Posterior cingulate gyrus (tissue), 11 donors: ENCODE data around the gene C1GALT1C1L.
"Not testable (repeated sequence)": the region's sequence is repeated elsewhere in the genome, so short reads cannot be mapped to it uniquely, and the experiment has no call there.

Experiments
- DNase-seq, 10 donors: peaks; one replicate each; pipeline versions ENCODE4 v3.0.0 to v3.0.0-alpha.2; 2020 to 2021; ENCODE audit warnings: mixed read lengths in 3 of 10
- intact Hi-C: fragments of 100-400 bp; cut with DNase I; formaldehyde crosslinking; loops from one replicate; pipeline ENCODE4 v1.15.1; 2023

Gene C1GALT1C1L

GRCh38 chr2:43676322-43677050, at the start of gene C1GALT1C1L:
TSS of gene C1GALT1C1L (minus strand) at chr2:43676429. CDS start at chr2:43676322, 107 bp downstream.
- intact Hi-C loops: no loop called here
- DNase-seq: peak; percentile 15 to 92 (median 51)

- DNase-seq: no peak
These were observed 49.5 kb upstream of the C1GALT1C1L start for GRCh38 chr2:43725711-43726246.

DNA sequence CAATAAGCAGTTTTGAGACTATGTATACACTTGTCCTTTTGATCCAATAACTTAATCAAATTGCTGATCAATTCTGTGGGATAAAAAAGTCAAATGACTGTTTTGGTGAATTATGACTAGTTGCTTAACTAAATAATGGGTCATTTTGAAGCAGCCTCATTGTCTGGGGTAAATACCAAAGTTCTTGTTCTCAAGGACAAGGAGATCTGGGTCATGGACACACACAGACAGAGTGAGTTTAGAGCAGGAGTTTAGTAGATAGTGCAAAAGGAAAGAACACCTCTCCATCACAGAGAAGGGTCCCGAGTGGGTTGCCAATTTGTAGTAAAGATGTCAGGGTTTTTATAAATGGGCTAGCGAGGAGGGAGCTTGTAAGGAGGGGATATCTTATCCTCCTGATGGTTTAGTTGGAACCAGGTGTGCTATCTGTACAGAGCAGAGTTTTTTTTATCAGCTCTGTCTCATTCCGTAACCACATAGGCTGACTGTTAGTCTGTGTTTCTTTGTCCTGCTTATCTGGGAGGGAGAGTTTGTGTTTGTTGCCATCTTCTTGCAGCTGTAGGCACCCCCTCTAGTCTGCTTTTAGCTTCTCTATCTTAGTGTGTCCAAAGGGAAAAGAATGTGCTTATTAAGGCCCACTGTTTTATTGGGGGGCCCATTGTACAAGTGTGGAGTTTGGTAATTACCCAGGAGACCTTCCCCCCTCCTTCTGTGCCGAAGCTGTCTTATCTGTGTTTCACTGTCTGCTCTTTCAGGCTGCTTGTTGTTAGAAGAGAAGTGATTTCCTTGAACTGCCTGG, 48.7 kb upstream of the C1GALT1C1L start:
- no peak for DNase-seq
- intact Hi-C loops: no loop called here

More at GRCh38 chr2:43725711-43726246, 49.5 kb upstream of the C1GALT1C1L start:
- intact Hi-C loops: no loop called here

DNA sequence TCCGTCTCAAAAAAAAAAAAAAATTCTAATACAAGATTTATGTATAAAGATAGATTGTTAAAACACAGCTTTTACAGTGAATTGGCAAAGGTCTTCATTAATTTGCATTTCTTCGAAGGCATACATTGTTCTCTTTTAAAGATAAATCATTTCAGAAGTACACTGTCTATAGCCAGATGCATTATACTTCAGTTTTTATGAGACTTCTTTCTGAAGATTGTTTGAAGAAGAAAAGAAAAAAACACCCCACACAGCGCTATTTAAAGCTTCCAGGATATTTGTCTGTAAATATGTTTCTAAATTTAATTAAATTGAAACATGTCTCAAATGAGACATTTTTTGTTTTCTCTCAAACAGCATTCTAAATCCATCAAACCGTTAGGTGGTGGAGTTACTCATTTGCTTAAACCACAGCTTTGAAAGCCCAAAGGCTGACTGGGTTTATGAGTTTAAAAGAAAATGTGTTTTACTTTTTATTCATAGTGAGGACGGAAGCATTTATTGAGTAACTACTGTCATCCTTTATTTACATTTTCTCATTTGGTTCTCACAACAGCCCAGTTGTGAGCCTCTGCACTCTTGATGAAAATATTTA, 42.4 kb upstream of the C1GALT1C1L start:
- intact Hi-C loops: no loop called here
- DNase-seq: no peak

GRCh38 chr2:43717322-43717721, 41.1 kb upstream of the C1GALT1C1L start:
- intact Hi-C loops: no loop called here
- no peak for DNase-seq

- DNase-seq: no peak
- intact Hi-C loops: no loop called here
These were observed 39.3 kb upstream of the C1GALT1C1L start for GRCh38 chr2:43715300-43716098.

DNA sequence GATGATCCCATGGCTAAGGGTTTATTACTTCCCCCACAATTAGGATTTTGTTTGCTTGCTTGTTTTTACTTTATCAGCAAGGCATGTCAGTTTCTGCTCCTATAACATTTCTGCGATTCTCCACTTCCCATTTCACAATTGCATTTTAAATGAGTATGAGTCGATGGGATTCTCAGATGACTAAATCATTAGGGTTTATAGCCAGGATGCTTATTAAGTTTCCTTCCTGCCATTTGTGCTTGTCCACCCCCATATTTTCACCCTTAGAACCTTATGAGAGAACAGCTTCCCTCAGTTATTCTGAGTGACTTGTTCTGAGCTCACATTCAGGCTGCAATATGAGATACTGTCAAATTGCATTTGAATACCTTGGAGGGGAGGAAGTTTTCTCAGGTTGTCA, 37.9 kb upstream of the C1GALT1C1L start:
- intact Hi-C loops: no loop called here
- DNase-seq: no peak

DNA sequence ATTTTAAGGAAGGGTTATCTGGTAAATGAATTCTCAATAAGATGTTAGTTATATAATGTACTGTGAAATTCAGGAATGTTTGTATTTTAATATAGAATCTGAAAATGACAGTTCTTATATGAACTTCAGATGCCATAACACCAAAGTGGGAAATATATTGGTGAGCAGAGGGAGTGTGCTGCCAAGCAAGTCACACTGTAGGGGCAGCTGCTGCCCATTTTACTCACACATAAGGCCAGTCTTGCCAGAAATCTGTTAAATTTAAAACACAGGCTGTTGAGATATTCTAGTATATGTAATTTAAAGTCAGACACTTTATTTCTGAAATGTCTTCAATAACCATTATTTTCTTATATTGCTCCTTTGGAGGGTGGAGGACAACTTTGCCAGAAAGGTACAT, 34.6 kb upstream of the C1GALT1C1L start:
- intact Hi-C loops: no loop called here
- no peak for DNase-seq

DNA sequence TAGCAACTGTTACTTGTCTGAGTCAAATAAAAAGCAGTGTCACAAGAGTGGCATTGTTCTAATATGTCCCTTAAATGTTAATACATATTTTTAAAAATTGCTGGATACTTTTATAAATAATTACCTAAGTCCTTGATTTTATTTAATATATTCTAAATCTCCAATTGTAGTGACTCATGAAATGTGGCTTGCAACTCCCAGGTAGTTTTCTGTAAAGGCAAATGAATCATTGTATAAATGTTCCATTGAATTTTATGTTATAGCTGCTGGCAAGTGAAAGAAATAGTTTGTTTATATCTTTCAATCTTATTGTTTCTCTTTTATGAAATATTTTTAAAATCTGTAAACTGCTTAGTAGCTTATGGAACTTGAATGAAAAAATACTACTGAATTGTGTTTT, 32.7 kb upstream of the C1GALT1C1L start:
- intact Hi-C loops: no loop called here
- no peak for DNase-seq

- DNase-seq: no peak
- intact Hi-C loops: no loop called here
These were observed 31.9 kb upstream of the C1GALT1C1L start for GRCh38 chr2:43708178-43708577.

DNA sequence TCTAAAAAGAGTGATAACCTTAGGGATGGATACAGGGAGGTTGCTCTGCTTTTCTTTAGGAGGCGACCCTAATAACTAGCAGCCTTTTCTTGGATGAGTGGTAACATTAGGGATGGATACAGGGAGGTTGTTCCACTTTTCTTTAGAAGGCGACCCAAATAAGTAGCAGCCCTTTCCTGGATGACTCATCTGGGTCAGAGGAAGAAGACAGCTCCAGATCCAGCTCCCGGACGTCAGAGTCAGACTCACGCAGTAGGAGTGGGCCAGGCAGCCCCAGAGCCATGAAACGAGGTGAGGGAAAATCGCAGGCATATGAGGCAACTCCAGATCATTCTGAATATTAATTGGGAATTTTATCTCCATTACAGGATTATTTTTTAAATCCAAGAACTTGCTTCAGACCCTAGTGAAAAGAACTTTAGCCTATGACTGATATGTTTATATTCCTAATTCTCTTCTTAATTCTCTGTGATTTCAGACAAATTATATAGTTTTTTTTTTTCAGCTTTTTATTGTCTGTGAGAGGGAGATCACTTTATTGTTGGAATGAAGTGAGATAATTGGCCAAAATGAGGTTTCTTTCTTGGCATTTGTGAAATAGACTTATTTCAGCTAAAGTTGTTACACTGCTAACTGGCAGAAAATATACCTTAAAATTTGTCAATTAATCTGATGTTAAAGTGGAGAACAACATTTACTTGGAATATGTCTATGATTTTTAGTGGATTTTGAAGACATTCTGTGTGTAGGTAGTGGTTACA, 31.2 kb upstream of the C1GALT1C1L start:
- intact Hi-C loops: no loop called here
- DNase-seq: peak in 6 of 10 donors; percentile 18 to 87 (median 70)

- DNase-seq: no peak
- intact Hi-C loops: no loop called here
These were observed 24.9 kb upstream of the C1GALT1C1L start for GRCh38 chr2:43701111-43701510.

GRCh38 chr2:43699761-43700160, 23.5 kb upstream of the C1GALT1C1L start:
- peak in 1 of 10 donors; percentile 45 for DNase-seq
- intact Hi-C loops: no loop called here

- intact Hi-C loops: not testable (repeated sequence)
These were observed 21.9 kb upstream of the C1GALT1C1L start for GRCh38 chr2:43698140-43698539.

DNA sequence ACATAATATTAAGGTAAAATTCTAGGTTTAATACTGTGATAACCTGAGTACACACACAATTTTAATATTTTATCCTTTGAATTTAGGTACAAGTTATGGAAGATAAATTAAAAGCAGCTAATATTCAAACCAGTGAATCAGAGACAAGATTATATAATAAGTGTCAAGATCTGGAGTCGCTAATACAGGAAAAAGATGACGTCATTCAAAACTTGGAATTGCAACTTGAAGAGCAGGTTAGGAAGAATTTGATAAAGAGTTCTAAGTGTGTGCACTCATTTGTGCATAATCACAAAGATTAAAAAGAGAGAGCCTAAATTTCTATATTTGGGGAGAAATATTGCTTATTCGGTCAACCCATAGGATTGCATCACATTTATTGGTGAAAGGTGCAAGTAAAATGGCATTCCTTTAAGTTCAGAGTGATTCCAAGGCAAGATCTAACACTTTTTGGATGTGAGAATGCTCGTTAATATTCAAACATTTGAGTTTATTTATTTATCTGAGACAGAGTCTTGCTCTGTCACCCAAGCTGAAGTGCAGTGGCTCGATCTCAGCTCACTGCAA, 16.3 kb upstream of the C1GALT1C1L start:
- intact Hi-C loops: no loop called here

More at GRCh38 chr2:43698140-43698539, 21.9 kb upstream of the C1GALT1C1L start:
- DNase-seq: not testable (repeated sequence)

DNA sequence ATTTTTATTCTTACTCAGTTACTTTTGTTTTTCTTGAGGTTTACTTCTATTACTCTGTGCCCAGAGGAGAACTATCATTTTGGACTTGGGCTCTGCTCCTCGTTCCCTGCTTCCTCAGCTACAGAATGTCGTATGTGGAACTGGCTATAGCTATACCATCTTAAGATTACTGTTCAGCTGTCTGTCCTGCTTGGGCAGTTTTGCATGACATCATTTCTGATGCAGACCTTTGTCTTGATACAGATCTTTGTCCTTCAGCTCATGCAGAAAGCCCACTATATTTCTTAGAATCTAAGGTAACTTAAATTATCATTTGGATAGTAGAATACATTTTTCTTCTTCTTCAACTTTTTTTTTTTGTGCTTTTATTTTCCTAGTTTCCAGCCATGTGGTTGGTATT, 13.8 kb upstream of the C1GALT1C1L start:
- DNase-seq: no peak
- intact Hi-C loops: no loop called here

More for the DNA sequence above, 16.3 kb upstream of the C1GALT1C1L start:
- no peak for DNase-seq

DNA sequence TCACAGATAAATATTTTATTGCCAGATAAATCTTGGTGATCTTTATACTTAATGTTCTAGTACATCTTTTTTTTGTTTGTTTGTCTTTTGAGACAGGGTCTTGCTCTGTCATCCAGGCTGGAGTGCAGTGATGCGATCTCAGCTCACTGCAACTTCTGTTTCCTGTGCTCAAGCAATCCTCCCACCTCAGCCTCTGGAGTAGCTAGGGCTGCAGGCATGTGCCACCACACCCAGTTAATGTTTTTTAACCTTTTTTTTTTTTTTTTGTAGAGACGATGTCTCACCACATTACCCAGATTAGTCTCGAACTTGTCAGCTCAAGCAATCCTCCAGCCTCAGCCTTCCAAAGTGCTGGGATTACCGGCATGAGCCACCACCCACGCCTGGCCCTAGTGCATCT, 9.1 kb upstream of the C1GALT1C1L start:
- intact Hi-C loops: no loop called here
- no peak for DNase-seq

DNA sequence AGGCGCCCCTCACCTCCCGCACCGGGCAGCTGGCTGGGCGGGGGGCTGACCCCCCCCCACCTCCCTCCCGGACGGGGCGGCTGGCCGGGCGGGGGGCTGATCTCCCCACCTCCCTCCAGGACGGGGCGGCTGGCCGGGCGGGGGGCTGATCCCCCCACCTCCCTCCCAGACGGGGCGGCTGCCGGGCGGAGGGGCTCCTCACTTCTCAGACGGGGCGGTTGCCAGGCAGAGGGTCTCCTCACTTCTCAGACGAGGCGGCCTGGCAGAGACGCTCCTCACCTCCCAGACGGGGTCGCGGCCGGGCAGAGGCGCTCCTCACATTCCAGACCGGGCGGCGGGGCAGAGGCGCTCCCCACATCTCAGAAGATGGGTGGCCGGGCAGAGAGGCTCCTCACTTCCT, 1.6 kb upstream of the C1GALT1C1L start:
- DNase-seq, intact Hi-C loops: not testable (repeated sequence)

DNA sequence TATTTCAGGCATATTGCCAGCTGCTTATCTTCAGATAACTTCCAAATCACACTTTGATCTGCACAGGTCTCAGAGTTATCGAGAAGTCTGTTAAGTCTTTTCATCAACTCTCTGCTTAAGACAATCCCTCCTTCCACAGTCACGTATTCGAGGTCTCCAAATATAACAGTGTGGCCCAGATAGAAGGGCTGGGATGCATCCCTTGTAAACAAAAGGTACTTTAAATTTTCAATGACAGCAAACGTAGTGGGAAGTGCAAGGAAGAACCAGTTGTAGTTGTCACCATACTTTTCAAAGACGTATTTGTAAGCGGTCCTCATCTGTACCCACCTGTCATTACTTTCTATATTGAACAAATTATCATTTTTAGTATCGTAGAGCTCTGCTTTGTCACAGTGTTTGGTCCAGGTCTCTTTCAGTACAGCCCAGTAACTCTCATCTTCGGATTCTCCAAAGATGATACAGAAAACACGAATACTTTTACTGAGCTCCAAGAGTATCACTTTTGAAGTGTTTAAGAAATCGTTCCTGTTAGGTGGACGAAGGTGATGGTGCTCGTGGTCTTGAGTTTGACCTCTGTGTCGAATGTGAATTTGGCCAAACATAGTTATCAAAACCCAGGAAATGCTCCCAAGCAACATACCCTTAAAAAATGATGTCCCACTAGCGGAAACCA, 445 bp downstream of the C1GALT1C1L start:
- DNase-seq: no peak
- intact Hi-C loops: no loop called here
